ENCODE measurements around the gene HES3. TPM values are rescaled to one million over a fixed set of nuclear protein-coding genes. Genes with fewer than 3 reads are reported as not detected.
A peak's percentile ranks its signal among the peaks of the same experiment; 100 is the strongest.

HES3 gene
- total and polyA plus RNA-seq, 10 of the 15 experiments (the other 5 are each of a cell fraction or from before 2014, with no cell fraction given) = not detected

DNA sequence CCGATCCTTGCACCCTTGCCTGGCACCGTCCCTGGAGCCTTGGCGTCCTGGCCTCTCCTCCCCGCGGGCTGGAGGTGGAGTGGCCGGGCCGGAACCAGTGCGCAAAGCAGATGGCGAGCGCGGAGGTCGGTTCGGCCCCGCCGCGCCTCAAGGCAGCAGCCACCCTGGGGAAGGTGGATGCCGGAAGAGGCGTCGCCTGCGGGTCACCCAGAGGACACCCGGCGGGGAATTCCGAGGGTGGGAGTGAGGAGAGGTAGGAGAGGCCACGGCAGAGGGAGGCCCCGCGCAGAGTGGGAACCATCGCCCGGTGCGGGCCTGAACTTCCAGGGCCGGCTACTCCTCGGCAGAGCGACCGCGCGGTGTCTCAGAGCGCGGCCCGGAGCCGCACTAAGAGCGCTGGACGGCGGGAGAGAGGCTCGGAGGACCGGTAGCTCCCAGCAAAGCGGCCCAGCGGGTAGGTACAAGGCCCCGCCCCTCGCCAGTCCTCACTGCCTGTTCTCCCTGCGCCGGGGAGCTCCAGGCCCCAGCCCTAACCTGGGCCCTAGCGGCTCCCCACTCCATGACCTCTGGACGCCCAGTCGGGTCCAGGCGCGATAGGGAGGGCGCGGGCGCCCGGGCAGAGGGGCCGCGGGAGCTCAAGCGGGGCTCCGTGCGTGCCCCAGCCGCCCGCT is 38.0 kb upstream of the HES3 start, which contains the start of gene RNF207 (continued):
- TF ChIP-seq PBX3 (IDR thresholded peaks at IDR 0.05; ENCODE audit: insufficient replicate concordance, low read depth, low read length) = no peak
- no peak for TF ChIP-seq NR2C2 (IDR thresholded peaks at IDR 0.05; ENCODE audit: borderline replicate concordance, control insufficient read depth, insufficient read length, low read depth)
- peak; percentile 92 for TF ChIP-seq IKZF1 (conservative IDR thresholded peaks at IDR 0.05)
- no peak for TF ChIP-seq CREB1 (IDR thresholded peaks at IDR 0.05; ENCODE audit: low read depth)
- TF ChIP-seq RELA (IDR thresholded peaks at IDR 0.05; ENCODE audit: borderline replicate concordance, partially characterized antibody) = peak; percentile 97

GRCh38 chr1:6206520-6206855 is 37.5 kb upstream of the HES3 start:
- TF ChIP-seq E2F8 (IDR thresholded peaks at IDR 0.05; ENCODE audit: low read depth, partially characterized antibody) = no peak
- no peak for TF ChIP-seq ZBTB4 (CRISPR knock-in tag; IDR thresholded peaks at IDR 0.05)
- TF ChIP-seq E4F1 (IDR thresholded peaks at IDR 0.05; ENCODE audit: borderline replicate concordance, partially characterized antibody) = no peak
- TF ChIP-seq DPF2 (IDR thresholded peaks at IDR 0.05) = no peak
- TF ChIP-seq JUND (IDR thresholded peaks at IDR 0.05; ENCODE audit: low read depth, low read length) = no peak
- no peak for TF ChIP-seq SIX5 (IDR thresholded peaks at IDR 0.05; ENCODE audit: low read depth, low read length, severe bottlenecking)
- Histone ChIP-seq H3K4me2 (ENCODE audit: control insufficient read depth, insufficient read depth) (peak overlapping the region; percentile 91), H2AFZ (ENCODE audit: control insufficient read depth, low read depth, low read length) (peak overlapping the region; percentile 94), H3K9ac (ENCODE audit: control insufficient read depth, insufficient read depth, low read length) (peak overlapping the region; percentile 88), H3K4me3 (peak overlapping the region; percentile 75), H3K27ac (ENCODE audit: control insufficient read depth, insufficient read depth) (peak overlapping the region; percentile 88; the same call in 1 of the 2 replicates), H3K4me1 (ENCODE audit: control insufficient read depth, insufficient read depth, low read length) (peaks cover 18% of the 10 kb centered on the region), H3K36me3 (ENCODE audit: control insufficient read depth in 2 of 2, insufficient read depth in 2 of 2, low read length in 1 of 2) (peaks cover 0 to 3% of the 10 kb centered on the region in 2 experiments; a peak in 3 of 4 replicates), H3K9me3 (replicated peaks; ENCODE audit: control insufficient read depth, insufficient read depth, low read length) (no peaks in the 10 kb centered on the region), H3K27me3 (replicated peaks in 1 of 2; ENCODE audit: control insufficient read depth in 2 of 2, insufficient read depth in 2 of 2, low read length in 1 of 2) (no peaks in the 10 kb centered on the region), H4K20me1 (ENCODE audit: control insufficient read depth, insufficient read depth) (no peaks in the 10 kb centered on the region), H3K79me2 (ENCODE audit: control insufficient read depth, insufficient read depth, low read length) (peaks cover 9% of the 10 kb centered on the region)
- POLR2A ChIA-PET = interaction anchor here (0.5 to 2.4 kb wide), 8 partner anchors 9 to 257 kb away, joined by 3 to 10 read pairs (median 4); partner anchors contain the start of gene ICMT
- DNase-seq (ENCODE audit: low read depth, low spot score) (no peak), ATAC-seq (no peak), FAIRE-seq (no peak)
- CTCF ChIA-PET = interaction anchor here (0.8 to 4.1 kb wide), 9 partner anchors 9 to 185 kb away, joined by 3 to 17 read pairs (median 4); no protein-coding TSS in a partner anchor
- intact Hi-C loops (cut with micrococcal nuclease; ENCODE audit: unreplicated experiment) = no loop called here
- in situ Hi-C loops (cut with MboI) = no loop called here
- RAD21 ChIA-PET (ENCODE audit: unreplicated experiment) = interaction anchor here (0.6 to 1.5 kb wide), 4 partner anchors 27 to 55 kb away, joined by 3 to 10 read pairs (median 6); partner anchors contain the start of gene ICMT
- no TSS peak for BruUV-seq (replicated peaks)
- WGBS (ENCODE audit: insufficient coverage, insufficient replicate concordance, low lambda C conversion rate, missing lambda C conversion rate) = 8% methylated on average over 24 of the region's 25 CpGs
- SMC1A ChIA-PET (ENCODE audit: uncharacterized antibody, unreplicated experiment) = interaction anchor here (0.8 to 1.8 kb wide), 4 partner anchors 8 to 180 kb away, joined by 3 to 4 read pairs (median 3); no protein-coding TSS in a partner anchor

Measured in GM12878 (cell line).